ENCODE measurements around the gene PLEKHH1. TPM values are rescaled to one million over a fixed set of nuclear protein-coding genes. Genes with fewer than 3 reads are reported as not detected.

Gene PLEKHH1
- total RNA-seq, 1 donor from 2014 or later: 3.3 TPM

GRCh38 chr14:67536087-67536486 lies 3.0 kb downstream of the PLEKHH1 start:
- TF ChIP-seq CTCF (IDR thresholded peaks at IDR 0.05; ENCODE audit: insufficient read depth, low read depth, low read length): no peak
- no peak for TF ChIP-seq EZH2 (IDR thresholded peaks at IDR 0.05; ENCODE audit: insufficient read depth, low read length)
- H3K79me2 ChIP-seq (ENCODE audit: insufficient read depth, low read length): no peaks in the 10 kb centered on the region
- Mint-ChIP-seq H3K27me3 (ENCODE audit: low read depth, unreplicated experiment) (peaks cover 2% of the 10 kb centered on the region), H3K4me3 (ENCODE audit: unreplicated experiment) (no peak overlapping the region), H3K9me3 (ENCODE audit: unreplicated experiment) (no peaks in the 10 kb centered on the region), H3K36me3 (ENCODE audit: low read depth, unreplicated experiment) (no peaks in the 10 kb centered on the region), H3K4me1 (ENCODE audit: low read depth, unreplicated experiment) (peaks cover 4% of the 10 kb centered on the region), H3K27ac (ENCODE audit: unreplicated experiment) (no peak overlapping the region)
- H3K4me1 ChIP-seq (ENCODE audit: insufficient read depth, low read length): no peaks in the 10 kb centered on the region
- H2AFZ ChIP-seq (ENCODE audit: low read depth, low read length): no peak overlapping the region
- no peak for DNase-seq (ENCODE audit: low read depth)
- H3K4me3 ChIP-seq (ENCODE audit: insufficient read depth, low read depth, low read length): no peak overlapping the region
- no peak overlapping the region for H3K4me2 ChIP-seq (ENCODE audit: low read length)
- H3K9ac ChIP-seq (ENCODE audit: low read length): no peak overlapping the region
- no peaks in the 10 kb centered on the region for H3K36me3 ChIP-seq (ENCODE audit: insufficient read depth, low read length)
- H3K27ac ChIP-seq (ENCODE audit: low read depth, low read length): no peak overlapping the region
- no peak for FAIRE-seq
- H4K20me1 ChIP-seq (ENCODE audit: insufficient read depth, low read length): no peaks in the 10 kb centered on the region
- H3K27me3 ChIP-seq (ENCODE audit: insufficient read depth, low read length): peaks cover 7% of the 10 kb centered on the region
- no peaks in the 10 kb centered on the region for H3K9me3 ChIP-seq (ENCODE audit: insufficient read depth, low read depth, low read length)

- Histone ChIP-seq H3K4me2 (ENCODE audit: low read length) (no peak overlapping the region), H3K4me1 (ENCODE audit: insufficient read depth, low read length) (no peaks in the 10 kb centered on the region), H3K36me3 (ENCODE audit: insufficient read depth, low read length) (no peaks in the 10 kb centered on the region), H4K20me1 (ENCODE audit: insufficient read depth, low read length) (no peaks in the 10 kb centered on the region), H3K9ac (ENCODE audit: low read length) (no peak overlapping the region), H2AFZ (ENCODE audit: low read depth, low read length) (no peak overlapping the region), H3K27ac (ENCODE audit: low read depth, low read length) (no peak overlapping the region), H3K79me2 (ENCODE audit: insufficient read depth, low read length) (no peaks in the 10 kb centered on the region), H3K27me3 (ENCODE audit: insufficient read depth, low read length) (peaks cover 7% of the 10 kb centered on the region), H3K4me3 (ENCODE audit: insufficient read depth, low read depth, low read length) (no peak overlapping the region), H3K9me3 (ENCODE audit: insufficient read depth, low read depth, low read length) (no peaks in the 10 kb centered on the region)
- Mint-ChIP-seq H3K4me3 (ENCODE audit: unreplicated experiment) (no peak overlapping the region), H3K4me1 (ENCODE audit: low read depth, unreplicated experiment) (peaks cover 11% of the 10 kb centered on the region), H3K36me3 (ENCODE audit: low read depth, unreplicated experiment) (no peaks in the 10 kb centered on the region), H3K27ac (ENCODE audit: unreplicated experiment) (no peak overlapping the region), H3K9me3 (ENCODE audit: unreplicated experiment) (no peaks in the 10 kb centered on the region), H3K27me3 (ENCODE audit: low read depth, unreplicated experiment) (peaks cover 4% of the 10 kb centered on the region)
- no peak for TF ChIP-seq EZH2 (IDR thresholded peaks at IDR 0.05; ENCODE audit: insufficient read depth, low read length)
- no peak for TF ChIP-seq CTCF (IDR thresholded peaks at IDR 0.05; ENCODE audit: insufficient read depth, low read depth, low read length)
- DNase-seq (ENCODE audit: low read depth): no peak
- no peak for FAIRE-seq
These were observed 4.6 kb downstream of the PLEKHH1 start for GRCh38 chr14:67537736-67538135.

GRCh38 chr14:67538501-67538900 lies 5.4 kb downstream of the PLEKHH1 start:
- Histone ChIP-seq H3K79me2 (ENCODE audit: insufficient read depth, low read length) (no peaks in the 10 kb centered on the region), H3K27ac (ENCODE audit: low read depth, low read length) (no peak overlapping the region), H3K9ac (ENCODE audit: low read length) (no peak overlapping the region), H3K4me3 (ENCODE audit: insufficient read depth, low read depth, low read length) (no peak overlapping the region), H2AFZ (ENCODE audit: low read depth, low read length) (no peak overlapping the region), H3K36me3 (ENCODE audit: insufficient read depth, low read length) (no peaks in the 10 kb centered on the region), H3K9me3 (ENCODE audit: insufficient read depth, low read depth, low read length) (no peaks in the 10 kb centered on the region), H4K20me1 (ENCODE audit: insufficient read depth, low read length) (no peaks in the 10 kb centered on the region), H3K27me3 (ENCODE audit: insufficient read depth, low read length) (peaks cover 7% of the 10 kb centered on the region), H3K4me2 (ENCODE audit: low read length) (no peak overlapping the region), H3K4me1 (ENCODE audit: insufficient read depth, low read length) (no peaks in the 10 kb centered on the region)
- no peak for TF ChIP-seq CTCF (IDR thresholded peaks at IDR 0.05; ENCODE audit: insufficient read depth, low read depth, low read length)
- no peak for TF ChIP-seq EZH2 (IDR thresholded peaks at IDR 0.05; ENCODE audit: insufficient read depth, low read length)
- Mint-ChIP-seq H3K27ac (ENCODE audit: unreplicated experiment) (no peak overlapping the region), H3K27me3 (ENCODE audit: low read depth, unreplicated experiment) (peaks cover 4% of the 10 kb centered on the region), H3K9me3 (ENCODE audit: unreplicated experiment) (no peaks in the 10 kb centered on the region), H3K36me3 (ENCODE audit: low read depth, unreplicated experiment) (no peaks in the 10 kb centered on the region), H3K4me3 (ENCODE audit: unreplicated experiment) (no peak overlapping the region), H3K4me1 (ENCODE audit: low read depth, unreplicated experiment) (peaks cover 11% of the 10 kb centered on the region)
- DNase-seq (ENCODE audit: low read depth) (no peak), FAIRE-seq (no peak)
